GM12872 (cell line): ENCODE data around the gene CST9L.

Experiments used
- TF ChIP-seq, protein P1 (sequence below): IDR thresholded peaks from 3 replicates; pipeline ENCODE4 v1.5.1; 2011; ENCODE audit warnings: low read depth, mild to moderate bottlenecking, low read length, moderate library complexity; ENCODE audit not compliant: insufficient read depth

Gene CST9L

DNA sequence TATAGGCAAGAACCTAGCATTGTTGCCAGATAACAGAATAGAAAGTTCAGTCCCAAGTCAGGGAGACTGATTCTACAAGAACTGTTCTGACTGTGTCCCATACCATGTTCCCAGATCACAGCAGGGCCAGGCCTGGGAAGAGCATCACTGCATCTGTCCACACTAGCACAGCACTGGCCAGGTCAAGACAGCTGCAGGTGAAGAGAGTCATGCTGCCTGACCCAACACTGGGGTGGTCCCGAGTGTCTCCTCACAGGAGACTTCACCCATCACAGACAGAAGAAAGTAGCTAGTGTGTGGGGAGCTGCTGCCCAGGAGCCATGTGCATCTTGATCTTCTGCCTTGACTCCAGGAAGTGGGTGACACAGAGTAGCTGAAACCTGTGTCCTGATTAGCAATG, 1.3 kb upstream of the CST9L start:
- TF ChIP-seq, protein P1, sequence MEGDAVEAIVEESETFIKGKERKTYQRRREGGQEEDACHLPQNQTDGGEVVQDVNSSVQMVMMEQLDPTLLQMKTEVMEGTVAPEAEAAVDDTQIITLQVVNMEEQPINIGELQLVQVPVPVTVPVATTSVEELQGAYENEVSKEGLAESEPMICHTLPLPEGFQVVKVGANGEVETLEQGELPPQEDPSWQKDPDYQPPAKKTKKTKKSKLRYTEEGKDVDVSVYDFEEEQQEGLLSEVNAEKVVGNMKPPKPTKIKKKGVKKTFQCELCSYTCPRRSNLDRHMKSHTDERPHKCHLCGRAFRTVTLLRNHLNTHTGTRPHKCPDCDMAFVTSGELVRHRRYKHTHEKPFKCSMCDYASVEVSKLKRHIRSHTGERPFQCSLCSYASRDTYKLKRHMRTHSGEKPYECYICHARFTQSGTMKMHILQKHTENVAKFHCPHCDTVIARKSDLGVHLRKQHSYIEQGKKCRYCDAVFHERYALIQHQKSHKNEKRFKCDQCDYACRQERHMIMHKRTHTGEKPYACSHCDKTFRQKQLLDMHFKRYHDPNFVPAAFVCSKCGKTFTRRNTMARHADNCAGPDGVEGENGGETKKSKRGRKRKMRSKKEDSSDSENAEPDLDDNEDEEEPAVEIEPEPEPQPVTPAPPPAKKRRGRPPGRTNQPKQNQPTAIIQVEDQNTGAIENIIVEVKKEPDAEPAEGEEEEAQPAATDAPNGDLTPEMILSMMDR: no peak

DNA sequence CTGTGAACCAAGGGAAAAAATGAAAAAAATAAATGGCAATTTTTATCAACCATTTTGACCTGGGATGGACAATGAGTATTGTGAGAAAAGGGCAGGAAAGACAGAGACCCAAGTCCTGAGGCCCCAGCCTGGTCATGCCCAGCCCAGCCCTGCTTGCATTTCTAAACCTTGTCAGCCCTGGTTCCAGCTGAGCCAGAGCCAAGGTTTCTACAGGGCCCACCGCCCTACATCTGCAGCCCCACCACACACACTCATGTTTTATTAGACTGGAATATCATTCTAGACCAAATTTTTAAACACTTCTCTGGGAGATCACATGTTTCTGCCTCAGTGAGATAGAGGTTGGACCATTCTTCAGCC, 667 bp upstream of the CST9L start:
- TF ChIP-seq, protein P1: no peak

DNA sequence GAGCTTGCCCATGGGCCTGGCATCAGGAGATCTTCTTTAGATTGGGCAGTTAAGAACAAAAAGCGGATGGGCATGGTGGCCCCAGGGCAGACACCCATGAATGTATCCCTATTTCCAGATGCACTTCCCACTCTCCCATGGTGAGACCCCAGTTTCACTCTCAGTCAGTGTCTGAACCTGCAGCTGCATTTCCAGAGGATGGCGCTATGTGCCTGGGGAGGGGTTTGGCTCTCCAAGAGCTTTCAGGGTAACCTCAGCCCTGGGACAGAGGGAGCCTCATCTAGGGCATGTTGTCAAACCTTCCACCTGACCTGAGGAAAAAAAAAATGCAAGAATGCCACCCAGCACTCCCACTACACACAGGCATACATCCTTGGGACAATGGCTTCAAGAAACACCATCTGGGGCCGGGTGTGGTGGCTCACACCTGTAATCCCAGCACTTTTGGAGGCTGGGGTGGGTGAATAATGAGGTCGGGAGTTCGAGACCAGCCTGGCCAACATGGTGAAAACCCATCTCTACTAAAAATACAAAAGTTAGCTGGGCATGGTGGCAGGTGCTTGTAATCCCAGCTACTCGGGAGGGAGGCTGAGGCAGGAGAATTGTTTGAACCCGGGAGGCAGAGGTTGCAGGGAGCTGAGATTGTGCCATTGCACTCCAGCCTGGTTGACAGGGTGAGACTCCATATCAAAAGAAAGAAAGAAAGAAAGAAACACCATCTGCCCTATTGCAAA, 1.9 kb downstream of the CST9L start:
- TF ChIP-seq, protein P1: no peak

DNA sequence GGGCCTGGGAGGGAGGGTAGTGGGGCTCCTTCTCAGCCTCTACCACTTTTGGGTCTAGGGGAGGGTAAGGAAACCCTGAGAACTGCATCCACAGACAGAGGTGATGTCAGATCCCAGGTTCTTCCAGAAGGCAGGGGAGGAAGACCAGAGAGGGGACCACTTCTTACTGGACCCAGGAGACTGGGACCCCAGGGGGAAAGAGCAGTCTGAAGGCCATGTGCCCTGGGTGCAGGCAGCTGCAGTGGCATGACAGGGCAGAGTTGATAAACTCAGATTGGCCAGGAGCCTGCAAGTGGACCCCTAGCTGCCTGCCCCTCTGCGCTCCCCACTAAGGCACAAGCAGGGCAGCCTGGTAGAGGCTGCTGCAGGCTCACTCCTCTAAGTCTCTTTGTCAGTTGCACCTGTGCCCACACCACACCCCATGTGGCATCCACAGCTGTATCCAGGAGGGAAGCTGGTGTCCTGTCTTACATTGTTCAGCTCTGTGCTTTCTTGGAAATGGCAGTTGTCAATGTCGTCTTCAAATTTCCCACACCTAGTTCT, 2.7 kb downstream of the CST9L start:
- TF ChIP-seq, protein P1: no peak

DNA sequence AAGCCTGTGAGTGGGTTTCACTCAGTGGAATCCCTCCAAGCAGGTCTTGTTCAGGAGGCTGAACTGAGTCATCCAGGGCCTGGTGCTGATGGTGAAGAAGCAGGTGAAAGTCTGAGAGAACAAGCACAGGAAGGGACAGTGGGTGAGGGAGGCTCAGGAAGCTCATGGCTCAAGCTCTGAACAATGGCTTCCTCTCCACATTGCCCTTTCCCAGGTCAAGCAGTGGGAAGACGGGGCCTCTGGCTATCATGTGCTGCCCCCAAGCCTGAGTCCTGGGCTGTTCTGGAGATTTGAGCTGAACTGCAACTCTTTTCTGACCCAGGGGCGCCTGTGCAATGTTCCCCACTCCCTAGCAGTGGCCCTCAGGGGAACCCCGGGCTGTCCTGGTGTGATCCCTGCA, 3.4 kb downstream of the CST9L start:
- TF ChIP-seq, protein P1: no peak

DNA sequence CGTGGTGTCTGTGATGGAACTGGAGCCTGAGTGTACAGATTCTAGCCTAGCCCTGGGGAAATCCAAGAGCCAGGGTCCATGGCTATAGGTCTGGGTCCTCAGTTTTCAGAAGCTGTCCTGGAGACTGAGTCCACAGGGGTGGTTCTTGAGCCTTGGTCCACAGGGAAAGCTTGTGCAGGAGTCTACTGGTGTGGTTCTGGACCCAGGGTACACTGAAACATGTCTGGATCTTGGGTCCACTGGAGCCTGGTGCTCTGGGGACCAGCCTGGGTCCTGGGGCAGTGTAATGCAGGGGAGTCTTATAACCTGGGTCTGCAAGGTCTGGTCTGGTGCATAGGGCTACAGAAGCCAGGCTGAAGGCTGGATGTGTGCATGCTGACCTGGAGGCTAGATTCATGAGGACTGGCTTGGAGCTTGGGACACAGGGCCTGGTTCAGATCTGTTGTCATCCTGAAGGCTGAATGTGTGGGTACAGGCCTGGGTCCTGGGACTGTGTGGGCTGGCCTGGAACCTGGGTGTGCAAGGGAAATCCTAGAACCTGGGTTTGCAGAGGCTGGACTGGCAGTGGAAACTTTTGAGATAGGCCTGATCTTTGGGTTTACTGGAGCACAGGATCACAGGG, 5.5 kb downstream of the CST9L start:
- TF ChIP-seq, protein P1: no peak

DNA sequence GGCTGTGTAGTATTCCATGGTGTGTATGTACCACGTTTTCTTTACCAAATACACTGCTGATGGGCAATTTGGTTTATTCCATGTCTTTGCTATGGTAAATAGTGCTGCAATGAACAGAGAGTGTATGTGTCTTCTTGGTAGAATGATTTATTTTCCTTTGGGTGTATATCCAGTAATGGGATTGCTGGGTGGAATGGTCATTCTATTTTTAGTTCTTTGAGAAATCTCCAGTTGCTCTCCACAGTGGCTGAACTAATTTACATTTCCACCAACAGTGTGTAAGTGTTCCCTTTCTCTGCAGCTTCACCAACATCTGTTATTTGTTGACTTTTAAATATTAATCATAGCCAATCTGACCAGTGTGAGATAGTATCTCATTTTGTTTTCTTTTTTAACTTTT, 13.9 kb downstream of the CST9L start:
- TF ChIP-seq, protein P1: no peak
